Measurements from ENCODE around the gene KRT222.

KRT222 gene

DNA sequence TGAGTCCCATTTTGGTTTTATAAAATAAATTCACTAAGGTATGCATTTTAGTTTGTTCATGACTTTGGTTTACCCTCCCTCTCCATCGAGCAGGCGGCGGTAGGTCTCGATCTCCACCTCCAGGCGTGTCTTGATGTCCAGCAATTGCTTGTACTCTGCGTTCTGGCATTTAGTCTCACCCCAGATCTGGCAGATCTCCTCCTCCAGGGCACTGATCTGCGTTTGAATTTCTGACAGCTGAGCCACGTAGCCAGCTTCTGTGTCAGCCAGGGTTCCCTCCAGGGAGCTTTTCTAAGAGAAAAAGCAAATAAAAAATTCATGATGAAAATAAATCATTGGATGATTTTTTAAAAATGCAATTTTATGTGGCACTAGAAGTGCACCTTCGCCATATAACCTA is 34.4 kb upstream of the KRT222 start:
- DNase-seq (ENCODE audit: low read depth), result no peak
- no peak overlapping the region for H3K4me3 ChIP-seq (ENCODE audit: low read depth, low read length)
- no peak for TF ChIP-seq CTCF (IDR thresholded peaks at IDR 0.05; ENCODE audit: insufficient read depth, low read depth, low read length, missing control alignments)

DNA sequence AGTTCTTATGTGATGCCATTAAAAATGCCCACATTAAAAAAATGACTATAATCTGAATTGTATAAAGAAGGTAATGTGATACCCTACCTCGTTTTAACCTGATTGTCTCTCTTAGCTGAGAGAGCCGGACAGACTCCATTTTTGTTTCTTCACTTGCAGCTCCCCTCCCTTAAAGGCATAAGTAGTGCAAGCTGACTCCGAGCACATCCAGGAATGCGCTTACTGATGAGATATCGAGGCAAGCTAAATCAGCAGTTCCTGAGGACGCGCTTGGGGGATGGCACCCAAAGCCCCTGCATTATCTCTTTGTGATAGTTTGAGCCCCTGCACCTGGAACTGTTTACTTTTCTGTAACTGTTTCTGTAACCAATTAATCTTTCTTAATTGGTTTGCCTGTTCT is 32.3 kb upstream of the KRT222 start:
- no peak for DNase-seq (ENCODE audit: low read depth)

GRCh38 chr17:40696651-40697072 is 31.7 kb upstream of the KRT222 start:
- TF ChIP-seq CTCF (IDR thresholded peaks at IDR 0.05; ENCODE audit: insufficient read depth, low read depth, low read length, missing control alignments), result no peak
- H3K4me3 ChIP-seq (ENCODE audit: low read depth, low read length), result no peak overlapping the region
- no peak for DNase-seq (ENCODE audit: low read depth)

More for the DNA sequence above, 32.3 kb upstream of the KRT222 start:
- H3K4me3 ChIP-seq (ENCODE audit: low read depth, low read length), result no peak overlapping the region
- TF ChIP-seq CTCF (IDR thresholded peaks at IDR 0.05; ENCODE audit: insufficient read depth, low read depth, low read length, missing control alignments), result no peak

GRCh38 chr17:40695874-40696472 is 31.0 kb upstream of the KRT222 start:
- H3K4me3 ChIP-seq (ENCODE audit: low read depth, low read length), result no peak overlapping the region
- DNase-seq (ENCODE audit: low read depth), result no peak
- no peak for TF ChIP-seq CTCF (IDR thresholded peaks at IDR 0.05; ENCODE audit: insufficient read depth, low read depth, low read length, missing control alignments)

DNA sequence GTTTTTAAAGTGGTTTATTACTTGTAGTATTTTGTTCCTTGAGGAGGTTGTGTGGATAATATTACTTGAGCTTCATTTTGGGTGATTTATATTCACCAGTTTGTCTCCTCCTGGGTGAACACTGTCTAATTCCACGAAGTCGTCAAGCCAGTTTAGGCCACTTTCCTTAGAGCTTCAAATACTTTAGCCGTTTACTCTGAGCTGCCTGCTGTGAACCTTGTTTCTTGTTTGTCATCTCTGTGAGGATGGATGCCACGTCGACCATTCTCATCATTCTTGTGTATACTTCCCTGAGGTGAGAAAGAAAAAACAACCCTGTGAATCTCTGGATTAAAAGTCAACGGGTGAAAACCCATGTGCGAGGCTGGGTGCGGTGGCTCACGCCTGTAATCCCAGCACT is 29.6 kb upstream of the KRT222 start:
- H3K4me3 ChIP-seq (ENCODE audit: low read depth, low read length), result no peak overlapping the region
- DNase-seq (ENCODE audit: low read depth), result no peak
- TF ChIP-seq CTCF (IDR thresholded peaks at IDR 0.05; ENCODE audit: insufficient read depth, low read depth, low read length, missing control alignments), result no peak

DNA sequence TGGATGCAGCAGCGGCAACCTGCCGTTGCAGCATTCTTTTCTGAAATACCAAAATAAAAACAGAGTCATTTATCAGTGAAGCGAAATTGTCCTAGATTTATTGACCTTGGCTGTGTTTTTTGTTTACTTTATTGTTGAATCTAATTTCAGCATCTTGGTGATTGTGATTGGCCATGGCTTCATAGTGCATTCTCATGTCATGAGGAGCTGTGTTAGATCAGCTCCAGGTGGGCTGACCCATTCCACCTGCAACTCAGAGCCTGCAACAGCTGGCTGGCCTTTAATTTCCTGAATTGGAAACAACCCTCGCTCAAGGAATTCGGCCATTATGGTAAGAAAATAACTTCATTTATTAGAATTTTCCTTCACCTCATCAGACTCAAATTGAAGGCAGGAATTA is 22.1 kb upstream of the KRT222 start:
- no peak overlapping the region for H3K4me3 ChIP-seq (ENCODE audit: low read depth, low read length)
- no peak for TF ChIP-seq CTCF (IDR thresholded peaks at IDR 0.05; ENCODE audit: insufficient read depth, low read depth, low read length, missing control alignments)
- no peak for DNase-seq (ENCODE audit: low read depth)

- no peak for DNase-seq (ENCODE audit: low read depth)
- H3K4me3 ChIP-seq (ENCODE audit: low read depth, low read length), result no peak overlapping the region
- no peak for TF ChIP-seq CTCF (IDR thresholded peaks at IDR 0.05; ENCODE audit: insufficient read depth, low read depth, low read length, missing control alignments)
These were observed 21.2 kb upstream of the KRT222 start for GRCh38 chr17:40686192-40686591.

Measured in GM12865 (cell line).